Left colon (tissue), 2 donors: ENCODE results near the gene TIMP3. TPM values are rescaled to one million over a fixed set of nuclear protein-coding genes. Genes with fewer than 3 reads are reported as not detected.

Experiments
- ATAC-seq: fragments of 200-7000 bp; cut with Tn5 transposase; one replicate; pipeline ENCODE4 v1.9.1; 2020; ENCODE audit warnings: mild to moderate bottlenecking, moderate library complexity
- DNase-seq, 2 donors: peaks; one replicate each; pipeline ENCODE4 v3.0.0-alpha.2; 2020
- intact Hi-C, 2 donors: fragments of 100-400 bp; cut with DNase I in 1 of 2; cut with micrococcal nuclease in 1 of 2; formaldehyde crosslinking; loops; one replicate each; pipeline versions ENCODE4 v1.11.2 to v1.14.0; 2022; cut with DNase I, micrococcal nuclease
- total RNA-seq, 2 donors: library from RNA; stranded (reverse); fragmentation: NEBNext Ultra II Directional; extraction: Animal tissue kit (Norgen Biotek cat#: 25700); gene quantifications; one replicate each; pipeline ENCODE4 v1.2.1, GENCODE V29; 2021
- donor health status: DM: no; HTN: no; CAD: no.
- donor health status: DM: yes; HTN: yes; CAD: no.

Gene TIMP3
- total RNA-seq, 2 donors from 2014 or later: 31.5 to 59.3 TPM

- intact Hi-C loops: no loop called here
- DNase-seq (no peak), ATAC-seq (no peak)
Measured at GRCh38 chr22:32897400-32897799, 95.9 kb downstream of the TIMP3 start.

GRCh38 chr22:32900886-32901635, 99.6 kb downstream of the TIMP3 start:
- ATAC-seq: no peak
- DNase-seq: no peak

GRCh38 chr22:32901925-32902324, 100.4 kb downstream of the TIMP3 start:
- ATAC-seq (no peak), DNase-seq (no peak)
- intact Hi-C loops: no loop called here

More at GRCh38 chr22:32900886-32901635, 99.6 kb downstream of the TIMP3 start:
- intact Hi-C loops: no loop called here

- intact Hi-C loops: no loop called here
- no peak for DNase-seq
- no peak for ATAC-seq
Measured at GRCh38 chr22:32903507-32903906, 102.0 kb downstream of the TIMP3 start.

- intact Hi-C loops: no loop called here
- peak; percentile 70 for ATAC-seq
- DNase-seq: peak; percentile 14 to 49
Measured at GRCh38 chr22:32904044-32904443, 102.5 kb downstream of the TIMP3 start.

- DNase-seq (peak in 1 of 2 donors; percentile 14), ATAC-seq (no peak)
- intact Hi-C loops: no loop called here
Measured at GRCh38 chr22:32905400-32905799, 103.9 kb downstream of the TIMP3 start.

GRCh38 chr22:32909581-32910428, 108.3 kb downstream of the TIMP3 start:
- intact Hi-C loops: no loop called here
- no peak for DNase-seq
- no peak for ATAC-seq

GRCh38 chr22:32910429-32910772, 108.9 kb downstream of the TIMP3 start:
- no peak for ATAC-seq
- intact Hi-C loops: no loop called here
- DNase-seq: no peak

GRCh38 chr22:32911503-32911902, 110.0 kb downstream of the TIMP3 start:
- intact Hi-C loops: no loop called here
- no peak for ATAC-seq
- DNase-seq: no peak
